Subcutaneous abdominal adipose tissue (tissue), 5 donors: ENCODE data around the gene CA4.

ENCODE experiments used
- H3K27ac ChIP-seq: one replicate; pipeline ENCODE4 v1.7.0; 2013; ENCODE audit warnings: low read depth, mild to moderate bottlenecking, inconsistent platforms, low read length, moderate library complexity
- H3K27me3 ChIP-seq, 5 donors: one replicate each; pipeline ENCODE4 v1.7.0; 2013; ENCODE audit warnings: low read length in 5 of 5, inconsistent platforms in 1 of 5; ENCODE audit not compliant: control insufficient read depth in 5 of 5, insufficient read depth in 4 of 5
- H3K36me3 ChIP-seq, 5 donors: one replicate each; pipeline ENCODE4 v1.7.0; 2013; ENCODE audit warnings: low read length in 5 of 5; ENCODE audit not compliant: control insufficient read depth in 5 of 5, insufficient read depth in 5 of 5
- H3K4me1 ChIP-seq, 5 donors: one replicate each; pipeline ENCODE4 v1.7.0; 2013; ENCODE audit warnings: low read length in 5 of 5, mild to moderate bottlenecking in 3 of 5, moderate library complexity in 1 of 5; ENCODE audit not compliant: control insufficient read depth in 5 of 5, insufficient read depth in 5 of 5
- H3K4me3 ChIP-seq, 5 donors: one replicate each; pipeline ENCODE4 v1.7.0; 2013; ENCODE audit warnings: low read length in 5 of 5, low read depth in 1 of 5
- H3K9ac ChIP-seq, 5 donors: one replicate each; pipeline ENCODE4 v1.7.0; 2013; ENCODE audit warnings: low read length in 5 of 5, mild to moderate bottlenecking in 4 of 5, moderate library complexity in 3 of 5
- H3K9me3 ChIP-seq, 5 donors: one replicate each; pipeline ENCODE4 v1.7.0; 2013; ENCODE audit warnings: low read length in 5 of 5; ENCODE audit not compliant: control insufficient read depth in 5 of 5
- donor health status: healthy.
- donor health status: healthy.
- donor health status: healthy.
- donor health status: healthy.
- donor health status: healthy.

The CA4 gene

DNA sequence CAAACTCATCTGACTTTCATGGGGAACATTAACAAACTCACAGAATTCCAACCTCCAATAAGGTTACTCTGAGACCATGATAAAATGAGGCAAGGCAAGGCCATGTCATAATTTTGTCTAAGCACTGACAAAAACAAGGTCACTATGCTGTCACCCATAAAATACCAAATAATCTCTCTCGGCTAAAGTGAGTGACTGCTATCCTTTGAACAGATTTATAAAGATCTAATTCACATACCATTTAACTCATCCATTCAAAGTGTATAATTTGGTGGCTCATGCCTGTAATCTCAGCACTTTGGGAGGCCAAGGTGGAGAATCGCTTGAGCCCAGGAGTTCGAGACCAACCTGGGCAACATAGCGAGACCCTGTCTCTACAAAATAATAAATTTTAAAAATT is 20.6 kb upstream of the CA4 start:
- Histone ChIP-seq H3K9me3 (no peaks in the 10 kb centered on the region), H3K27me3 (peaks cover 0 to 17% (median 7%) of the 10 kb centered on the region in 5 donors), H3K4me1 (peaks cover under 1 to 7% (median 3%) of the 10 kb centered on the region in 5 donors), H3K27ac (no peak overlapping the region), H3K36me3 (peaks cover 0 to 7% (median 5%) of the 10 kb centered on the region in 5 donors), H3K9ac (no peak overlapping the region), H3K4me3 (no peak overlapping the region)

DNA sequence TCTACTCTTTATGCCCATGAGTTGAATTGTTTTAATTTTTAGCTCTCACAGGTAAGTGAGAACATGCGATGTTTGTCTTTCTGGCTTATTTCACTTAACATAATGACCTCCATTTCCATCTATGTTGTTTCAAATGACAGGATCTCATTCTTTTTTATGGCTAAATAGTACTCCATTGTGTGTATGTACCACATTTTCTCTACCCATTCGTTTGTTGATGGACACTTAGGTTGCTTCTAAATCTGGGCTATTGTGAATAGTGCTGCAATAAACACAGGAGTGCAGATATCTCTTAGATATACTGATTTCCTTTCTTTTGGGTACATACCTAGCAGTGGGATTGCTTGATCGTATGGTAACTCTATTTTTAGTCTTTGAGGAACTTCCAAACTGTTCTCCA is 19.3 kb upstream of the CA4 start:
- Histone ChIP-seq H3K27me3 (peaks cover 0 to 17% (median 7%) of the 10 kb centered on the region in 5 donors), H3K27ac (no peak overlapping the region), H3K4me1 (peaks cover 2 to 18% (median 16%) of the 10 kb centered on the region in 5 donors), H3K4me3 (no peak overlapping the region), H3K9ac (no peak overlapping the region), H3K9me3 (no peaks in the 10 kb centered on the region), H3K36me3 (peaks cover 0 to 7% (median 5%) of the 10 kb centered on the region in 5 donors)

DNA sequence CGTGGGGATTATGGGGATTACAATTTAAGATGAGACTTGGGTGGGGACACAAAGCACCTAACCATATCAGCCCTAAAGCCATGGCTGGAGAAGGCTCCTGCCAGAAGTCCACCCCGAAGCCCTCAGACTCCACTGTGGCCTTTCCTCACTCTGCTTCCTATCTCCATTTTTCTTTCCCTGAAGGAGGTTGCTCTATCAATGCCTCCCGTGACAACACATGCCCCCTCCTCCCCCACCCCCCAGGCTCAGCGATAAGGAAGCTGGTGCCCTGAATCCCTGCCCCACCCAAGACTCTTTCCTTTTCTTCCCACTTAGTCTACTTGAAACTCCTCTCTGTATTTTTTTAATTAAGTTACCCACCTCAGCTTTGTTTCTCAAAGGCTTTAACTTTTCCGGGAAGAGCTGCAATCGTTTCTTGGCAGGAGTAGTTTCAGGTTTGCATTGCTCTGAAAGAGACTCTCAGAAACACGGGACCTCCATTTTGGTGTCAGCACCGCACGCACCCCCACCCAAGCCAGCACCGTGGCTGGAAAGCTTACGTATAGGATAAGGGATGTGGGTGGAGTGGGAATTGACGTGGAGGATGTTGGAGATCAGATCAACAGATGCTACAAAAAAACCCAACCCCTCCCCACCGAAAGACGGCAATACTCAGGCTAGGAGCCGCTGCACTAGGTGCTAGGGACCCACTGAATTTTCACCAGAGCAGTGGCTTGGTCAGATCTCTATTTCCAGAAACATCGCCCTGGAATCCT is 15.2 kb upstream of the CA4 start:
- peaks cover 2 to 31% (median 28%) of the 10 kb centered on the region in 5 donors for H3K4me1 ChIP-seq
- peaks cover 8 to 19% (median 15%) of the 10 kb centered on the region in 5 donors for H3K27me3 ChIP-seq
- peak overlapping the region; percentile 65 to 86 (median 79) for H3K9ac ChIP-seq
- H3K27ac ChIP-seq: peak overlapping the region; percentile 78
- peak overlapping the region; percentile 74 to 98 (median 84) for H3K4me3 ChIP-seq
- H3K9me3 ChIP-seq: no peaks in the 10 kb centered on the region
- peaks cover 0 to 7% (median 5%) of the 10 kb centered on the region in 5 donors for H3K36me3 ChIP-seq

DNA sequence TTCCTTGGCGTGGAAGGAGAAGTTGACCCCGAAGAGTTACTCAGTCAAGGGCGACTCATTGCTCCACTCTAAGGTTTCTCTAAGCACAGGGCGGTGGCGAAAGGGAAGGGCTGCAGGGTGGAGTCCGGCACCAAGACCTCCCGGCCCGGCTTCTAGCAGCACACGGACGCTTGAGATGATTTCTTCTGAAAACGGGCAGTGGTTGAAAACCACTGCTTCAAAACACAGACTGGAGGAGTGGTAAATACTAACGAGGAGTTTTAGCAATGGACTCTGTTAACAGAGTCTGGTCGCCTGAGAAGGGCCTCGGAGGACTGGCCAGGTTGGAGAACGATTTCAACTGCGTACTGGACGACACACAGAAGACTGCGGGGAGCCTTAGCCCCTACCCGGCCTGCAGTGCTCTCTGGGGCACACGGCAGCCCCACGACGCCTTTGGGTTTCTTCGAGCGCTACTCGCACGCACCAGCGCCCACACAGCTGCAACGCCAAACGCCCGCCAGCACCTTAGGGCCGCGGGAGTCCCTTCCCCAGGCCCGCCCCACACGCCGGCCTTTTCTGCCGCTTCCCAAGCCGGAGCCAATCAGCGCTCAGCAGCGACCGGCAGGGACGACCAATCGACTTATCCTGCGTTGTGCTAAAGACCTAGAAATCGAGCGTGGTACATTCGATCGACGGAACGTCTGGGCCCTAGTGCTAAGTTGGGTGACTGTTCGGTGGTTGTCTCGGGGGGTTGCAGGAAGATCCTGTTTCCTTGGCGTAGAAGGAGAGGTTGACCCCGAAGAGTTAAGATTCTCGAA is 14.4 kb upstream of the CA4 start:
- no peaks in the 10 kb centered on the region for H3K9me3 ChIP-seq
- H3K27ac ChIP-seq: peak overlapping the region; percentile 78
- peaks cover 15 to 25% (median 22%) of the 10 kb centered on the region in 5 donors for H3K27me3 ChIP-seq
- H3K36me3 ChIP-seq: peaks cover 0 to 7% (median 5%) of the 10 kb centered on the region in 5 donors
- H3K4me3 ChIP-seq: peak overlapping the region; percentile 74 to 98 (median 84)
- H3K9ac ChIP-seq: peak overlapping the region; percentile 65 to 86 (median 79)
- peaks cover 2 to 37% (median 34%) of the 10 kb centered on the region in 5 donors for H3K4me1 ChIP-seq

DNA sequence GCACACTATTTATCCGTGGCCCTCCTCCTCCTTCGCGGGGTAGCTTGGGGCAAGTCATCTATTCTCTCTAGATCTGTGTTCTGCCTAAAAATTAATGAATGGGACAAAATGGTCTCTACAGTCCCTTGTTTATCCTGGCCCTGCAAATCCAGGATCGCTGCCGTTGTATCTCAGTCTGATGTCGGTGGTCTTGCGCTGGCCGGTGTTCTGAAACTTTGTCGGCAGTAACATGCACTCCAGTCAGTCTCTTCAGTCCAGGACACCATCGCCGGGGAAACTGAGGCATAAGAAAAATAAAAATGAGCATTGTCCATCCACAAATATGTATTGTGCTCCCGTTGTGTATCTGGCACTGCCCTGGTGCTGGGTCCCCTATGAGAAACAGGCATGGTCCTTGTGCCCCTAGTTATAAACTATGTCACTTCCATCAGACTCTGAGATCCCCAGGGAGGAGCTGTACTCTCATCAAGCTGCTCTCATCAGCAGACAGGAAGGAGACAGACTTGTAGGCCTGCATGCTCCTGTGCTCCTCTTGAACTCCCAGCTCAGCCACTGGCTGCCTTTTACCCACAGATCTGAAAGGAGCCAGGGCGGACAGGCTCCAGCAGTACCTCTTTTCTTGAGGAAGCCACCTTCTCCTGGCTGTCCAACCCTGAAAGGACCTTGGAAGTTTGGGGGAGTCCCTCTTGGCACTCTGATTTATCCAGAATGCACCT is 13.7 kb upstream of the CA4 start:
- Histone ChIP-seq H3K36me3 (peaks cover 0 to 7% (median 5%) of the 10 kb centered on the region in 5 donors), H3K4me1 (peaks cover 2 to 40% (median 37%) of the 10 kb centered on the region in 5 donors), H3K27me3 (peaks cover 21 to 33% (median 30%) of the 10 kb centered on the region in 5 donors), H3K4me3 (peak overlapping the region; percentile 59 to 98 (median 84)), H3K9me3 (no peaks in the 10 kb centered on the region), H3K27ac (no peak overlapping the region), H3K9ac (no peak overlapping the region)

DNA sequence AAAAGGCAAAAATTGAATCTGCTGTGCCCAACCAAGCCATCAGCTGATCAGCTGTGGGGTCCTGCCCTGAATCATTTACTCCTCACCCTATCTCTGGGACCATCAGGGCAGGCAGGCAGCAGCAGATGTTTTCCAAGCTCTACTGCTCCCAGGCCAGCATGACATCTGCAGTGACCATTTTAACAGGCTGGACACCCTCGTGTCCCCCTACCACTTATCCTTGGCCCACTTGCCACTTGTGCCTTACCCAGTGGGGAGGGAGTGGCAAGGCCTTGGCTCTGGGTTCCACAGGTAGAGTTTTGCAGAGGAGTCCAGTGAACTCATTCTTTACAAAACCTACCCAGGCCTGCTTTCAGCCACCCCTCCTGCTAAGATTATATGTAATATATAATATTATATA is 12.0 kb upstream of the CA4 start:
- H3K9me3 ChIP-seq: no peaks in the 10 kb centered on the region
- no peak overlapping the region for H3K27ac ChIP-seq
- peaks cover 26 to 36% (median 35%) of the 10 kb centered on the region in 5 donors for H3K27me3 ChIP-seq
- no peak overlapping the region for H3K9ac ChIP-seq
- H3K36me3 ChIP-seq: peaks cover 0 to 3% (median 0%) of the 10 kb centered on the region in 5 donors
- H3K4me1 ChIP-seq: peaks cover 6 to 56% (median 51%) of the 10 kb centered on the region in 5 donors
- no peak overlapping the region for H3K4me3 ChIP-seq

DNA sequence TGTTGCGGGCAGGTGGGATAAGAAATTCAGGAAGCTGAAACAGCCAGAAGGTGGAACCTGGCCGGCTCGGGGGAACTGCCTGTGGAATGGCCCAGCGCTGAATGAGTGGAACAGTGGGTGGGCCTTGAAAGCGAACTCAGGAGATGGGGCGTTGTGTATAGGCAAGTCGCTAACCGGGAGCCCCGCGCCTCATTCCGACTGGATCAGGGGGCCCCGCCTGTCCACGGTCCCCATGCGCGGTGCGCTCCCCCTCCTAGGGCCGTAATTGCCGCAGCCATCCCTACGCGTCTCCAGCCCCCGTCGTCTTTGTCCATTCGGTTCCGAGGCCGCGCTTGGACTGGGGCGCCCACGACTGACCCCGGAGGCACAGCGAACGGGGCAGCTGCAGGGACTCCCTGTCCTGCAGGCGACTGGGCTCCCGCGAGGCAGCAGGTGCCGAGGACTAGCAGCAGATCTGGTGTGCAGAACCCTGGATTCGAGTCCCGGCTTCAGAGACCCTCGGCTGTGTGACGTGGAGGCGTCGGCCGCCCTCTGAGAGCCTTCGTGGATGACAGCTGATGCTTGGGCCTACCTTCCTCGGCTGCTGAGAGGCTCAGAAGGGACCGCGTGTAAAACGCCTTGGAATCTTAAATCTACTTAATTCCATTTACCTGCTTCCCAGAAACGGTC is 10.9 kb upstream of the CA4 start:
- Histone ChIP-seq H3K27me3 (peaks cover 26 to 36% (median 35%) of the 10 kb centered on the region in 5 donors), H3K36me3 (no peaks in the 10 kb centered on the region), H3K4me1 (peaks cover 6 to 66% (median 58%) of the 10 kb centered on the region in 5 donors), H3K4me3 (peak overlapping the region in 1 of 5 donors; percentile 45), H3K9me3 (no peaks in the 10 kb centered on the region), H3K9ac (no peak overlapping the region), H3K27ac (no peak overlapping the region)

DNA sequence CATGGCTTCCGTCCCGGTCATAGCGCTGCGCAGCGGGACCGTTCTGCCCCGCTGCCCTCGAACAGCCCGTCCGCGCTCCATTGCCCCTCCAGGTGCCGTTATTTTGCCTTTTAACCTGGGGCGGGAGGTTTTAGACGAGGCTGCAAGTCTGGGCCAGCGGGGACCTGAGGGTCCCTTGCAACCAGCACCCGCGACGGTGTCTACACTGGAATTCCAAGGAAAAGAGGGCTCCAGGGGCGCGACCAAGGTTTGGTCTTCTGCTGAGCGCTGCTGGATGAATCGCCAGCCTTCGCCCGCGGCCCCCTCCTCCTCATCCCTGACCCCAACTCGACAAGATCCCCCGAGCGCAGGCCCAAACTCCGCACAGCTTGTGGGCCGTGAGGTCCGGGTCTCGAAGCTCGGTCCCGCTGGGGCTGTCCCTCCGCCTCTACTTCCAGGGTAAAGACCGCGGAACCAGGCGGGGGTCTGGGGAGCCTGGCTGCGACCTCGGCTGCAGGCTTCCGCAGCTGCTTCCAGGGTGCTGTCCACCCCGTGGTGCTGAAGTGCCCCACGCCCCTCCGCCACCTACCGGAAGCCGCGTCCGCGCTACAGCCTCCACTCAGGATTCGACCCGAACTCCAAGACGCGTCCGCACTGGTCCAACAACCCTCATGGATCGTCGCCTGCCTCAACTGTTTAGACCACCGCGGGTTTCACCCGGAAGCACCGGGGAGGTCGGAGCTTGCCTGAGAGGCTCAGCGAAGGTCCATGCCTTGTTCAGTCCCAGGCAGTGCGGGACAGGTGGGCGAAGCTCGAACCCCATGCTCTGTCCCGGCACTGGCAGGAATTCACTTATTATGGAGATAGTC is 10.1 kb upstream of the CA4 start:
- no peak overlapping the region for H3K27ac ChIP-seq
- peaks cover 26 to 36% (median 35%) of the 10 kb centered on the region in 5 donors for H3K27me3 ChIP-seq
- no peaks in the 10 kb centered on the region for H3K36me3 ChIP-seq
- peak overlapping the region in 2 of 5 donors; percentile 45 to 51 for H3K4me3 ChIP-seq
- H3K4me1 ChIP-seq: peaks cover 4 to 58% (median 50%) of the 10 kb centered on the region in 5 donors
- no peak overlapping the region for H3K9ac ChIP-seq
- H3K9me3 ChIP-seq: no peaks in the 10 kb centered on the region
